PC-3 (cell line): ENCODE results near the gene CDC25B. TPM values are rescaled to one million over a fixed set of nuclear protein-coding genes. Genes with fewer than 3 reads are reported as not detected.

ENCODE experiments used
- ATAC-seq: fragments of 200-7000 bp; cut with Tn5 transposase; 2 replicates; pipeline ENCODE4 v1.9.1; 2020; ENCODE audit warnings: mild to moderate bottlenecking, moderate library complexity
- BruUV-seq: library from RNA; stranded (reverse); fragments of 400-500 nt; replicated peaks from 2 replicates; lab custom pipeline; 2021; lab: Mats Ljungman, UMichigan
- CTCF ChIA-PET: fragments of 300-600 bp; sonication (Branson Sonifier 250); formaldehyde crosslinking; loops from one replicate; lab custom pipeline; 2022; ENCODE audit warnings: antibody characterized with exemption; lab: Charles Lee
- POLR2A ChIA-PET: fragments of 300-600 bp; sonication (Branson Sonifier 250); formaldehyde crosslinking; loops from one replicate; lab custom pipeline; 2022; ENCODE audit warnings: antibody characterized with exemption; ENCODE audit not compliant: unreplicated experiment; lab: Charles Lee
- DNase-seq: peaks from one replicate; pipeline ENCODE4 v3.0.0-alpha.2; 2015
- H2AFZ ChIP-seq: fragments of 300-600 bp; sonication (generic); 2 replicates; pipeline ENCODE4 v1.6.0; 2016; ENCODE audit warnings: antibody characterized with exemption, low read length
- H3F3A ChIP-seq: fragments of 300-600 bp; sonication (generic); one replicate; pipeline ENCODE4 v1.6.0; 2017; ENCODE audit warnings: antibody characterized with exemption, low read length, control low read depth, mild to moderate bottlenecking; ENCODE audit not compliant: unreplicated experiment
- H3K27ac ChIP-seq: fragments of 300-600 bp; sonication (generic); 2 replicates; pipeline ENCODE4 v1.5.1; 2016; ENCODE audit warnings: mild to moderate bottlenecking, low read length
- H3K27me3 ChIP-seq: fragments of 300-600 bp; sonication (generic); 2 replicates; pipeline ENCODE4 v1.6.1; 2016; ENCODE audit warnings: low read length, mixed read lengths
- H3K36me3 ChIP-seq: fragments of 300-600 bp; sonication (generic); 2 replicates; pipeline ENCODE4 v1.6.1; 2016; ENCODE audit warnings: low read depth, mixed run types, low read length, mixed read lengths
- H3K4me1 ChIP-seq: fragments of 300-600 bp; sonication (generic); 2 replicates; pipeline ENCODE4 v1.5.1; 2016; ENCODE audit warnings: low read length; ENCODE audit not compliant: insufficient read depth
- H3K4me2 ChIP-seq: fragments of 300-600 bp; sonication (generic); 2 replicates; pipeline ENCODE4 v1.6.0; 2016; ENCODE audit warnings: low read length
- H3K4me3 ChIP-seq: fragments of 300-600 bp; sonication (generic); 2 replicates; pipeline ENCODE4 v1.5.1; 2016; ENCODE audit warnings: mild to moderate bottlenecking, low read length, mixed read lengths
- H3K79me2 ChIP-seq: fragments of 300-600 bp; sonication (generic); 2 replicates; pipeline ENCODE4 v1.6.1; 2017; ENCODE audit warnings: low read length, mixed read lengths
- H3K9ac ChIP-seq: fragments of 300-600 bp; sonication (generic); 2 replicates; pipeline ENCODE4 v1.6.0; 2016; ENCODE audit warnings: mild to moderate bottlenecking, low read length
- H3K9me2 ChIP-seq: fragments of 300-600 bp; sonication (generic); replicated peaks from 2 replicates; pipeline ENCODE4 v1.6.1; 2016; ENCODE audit warnings: mixed run types, low read length, mixed read lengths
- H3K9me3 ChIP-seq: fragments of 300-600 bp; sonication (generic); 2 replicates; pipeline ENCODE4 v1.6.1; 2016; ENCODE audit warnings: low read length, mixed read lengths
- H4K20me1 ChIP-seq: fragments of 300-600 bp; sonication (generic); 2 replicates; pipeline ENCODE4 v1.6.1; 2016; ENCODE audit warnings: low read length, mixed read lengths
- EZH2 ChIP-seq: fragments of 300-600 bp; sonication (generic); IDR thresholded peaks from one replicate; pipeline ENCODE4 v1.6.1; 2017; ENCODE audit warnings: antibody characterized with exemption, mild to moderate bottlenecking, low read length; ENCODE audit not compliant: unreplicated experiment
- EZH2phosphoT487 ChIP-seq: fragments of 300-600 bp; sonication (generic); IDR thresholded peaks from 2 replicates; pipeline ENCODE4 v1.6.1; 2018; ENCODE audit warnings: mild to moderate bottlenecking, antibody characterized with exemption, low read length, borderline replicate concordance
- intact Hi-C: fragments of 100-400 bp; cut with micrococcal nuclease; formaldehyde crosslinking; loops from 2 replicates; pipeline ENCODE4 v1.9.0; 2023
- total RNA-seq: library from RNA; depleted of rRNA; stranded (reverse); fragments of >200 nt; gene quantifications from 2 replicates; pipeline ENCODE4 v1.2.3, GENCODE V29; 2014
- TF ChIP-seq, protein P1 (sequence below): fragments of 300-600 bp; sonication (generic); conservative IDR thresholded peaks from 2 replicates; pipeline ENCODE4 v1.5.1; 2017; ENCODE audit warnings: antibody characterized with exemption, low read depth, mild to moderate bottlenecking, low read length

Gene CDC25B
- total RNA-seq, 1 experiment from 2014 or later: 89.7 TPM

DNA sequence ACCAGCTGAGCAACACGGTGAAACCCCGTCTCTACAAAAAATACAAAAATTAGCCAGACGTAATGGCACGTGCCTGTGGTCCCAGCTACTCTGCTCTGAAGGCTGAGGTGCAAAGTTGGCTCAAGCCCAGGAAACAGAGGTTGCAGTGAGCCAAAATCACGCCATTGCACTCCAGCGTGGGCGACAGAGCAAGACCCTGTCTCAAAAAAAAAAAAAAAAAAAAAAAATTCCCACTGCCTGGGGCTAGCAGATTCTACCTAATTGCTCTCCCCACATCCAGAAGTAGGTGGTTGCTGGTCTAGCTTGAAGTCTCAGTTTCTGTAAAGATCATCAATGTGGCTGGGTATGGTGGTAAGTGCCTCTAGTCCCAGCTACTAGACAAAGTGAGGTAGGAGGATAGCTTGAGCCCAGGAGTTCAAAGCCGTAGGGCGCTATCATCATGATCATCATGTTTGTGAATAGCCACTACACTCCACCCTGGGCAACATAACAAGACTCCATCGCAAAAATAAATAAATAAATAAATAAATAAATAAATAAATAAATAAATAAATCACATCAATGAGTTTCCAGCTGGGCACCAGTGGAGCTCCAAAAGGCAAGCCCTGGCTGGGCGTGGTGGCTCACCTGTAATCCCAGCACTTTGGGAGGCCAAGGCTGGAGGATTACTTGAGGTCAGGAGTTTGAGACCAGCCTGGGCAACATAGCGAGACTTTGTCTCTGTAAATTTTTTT lies 17.9 kb downstream of the CDC25B start:
- Histone ChIP-seq H3K4me3 (no peak overlapping the region), H3K9me3 (no peaks in the 10 kb centered on the region), H2AFZ (no peak overlapping the region), H4K20me1 (no peaks in the 10 kb centered on the region), H3K27me3 (no peaks in the 10 kb centered on the region), H3K9ac (no peak overlapping the region), H3K4me2 (no peak overlapping the region), H3K27ac (0 out of 2 replicates have a peak overlapping the region, but pooled peaks have one; percentile 87), H3K79me2 (peaks cover 18% of the 10 kb centered on the region), H3K4me1 (peaks cover 45% of the 10 kb centered on the region), H3K9me2 (no peaks in the 10 kb centered on the region), H3K36me3 (no peaks in the 10 kb centered on the region), H3F3A (peaks cover 4% of the 10 kb centered on the region)
- intact Hi-C loops: no loop called here
- ATAC-seq: no peak
- no TSS peak for BruUV-seq
- ChIA-PET POLR2A (interaction anchor here (0.7 kb wide), 1 partner anchor 85 kb away, joined by 3 read pairs; no protein-coding TSS in a partner anchor), CTCF (no interaction called here)
- TF ChIP-seq EZH2phosphoT487 (no peak), EZH2 (no peak)
- TF ChIP-seq, protein P1, sequence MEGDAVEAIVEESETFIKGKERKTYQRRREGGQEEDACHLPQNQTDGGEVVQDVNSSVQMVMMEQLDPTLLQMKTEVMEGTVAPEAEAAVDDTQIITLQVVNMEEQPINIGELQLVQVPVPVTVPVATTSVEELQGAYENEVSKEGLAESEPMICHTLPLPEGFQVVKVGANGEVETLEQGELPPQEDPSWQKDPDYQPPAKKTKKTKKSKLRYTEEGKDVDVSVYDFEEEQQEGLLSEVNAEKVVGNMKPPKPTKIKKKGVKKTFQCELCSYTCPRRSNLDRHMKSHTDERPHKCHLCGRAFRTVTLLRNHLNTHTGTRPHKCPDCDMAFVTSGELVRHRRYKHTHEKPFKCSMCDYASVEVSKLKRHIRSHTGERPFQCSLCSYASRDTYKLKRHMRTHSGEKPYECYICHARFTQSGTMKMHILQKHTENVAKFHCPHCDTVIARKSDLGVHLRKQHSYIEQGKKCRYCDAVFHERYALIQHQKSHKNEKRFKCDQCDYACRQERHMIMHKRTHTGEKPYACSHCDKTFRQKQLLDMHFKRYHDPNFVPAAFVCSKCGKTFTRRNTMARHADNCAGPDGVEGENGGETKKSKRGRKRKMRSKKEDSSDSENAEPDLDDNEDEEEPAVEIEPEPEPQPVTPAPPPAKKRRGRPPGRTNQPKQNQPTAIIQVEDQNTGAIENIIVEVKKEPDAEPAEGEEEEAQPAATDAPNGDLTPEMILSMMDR: no peak
- DNase-seq: no peak

DNA sequence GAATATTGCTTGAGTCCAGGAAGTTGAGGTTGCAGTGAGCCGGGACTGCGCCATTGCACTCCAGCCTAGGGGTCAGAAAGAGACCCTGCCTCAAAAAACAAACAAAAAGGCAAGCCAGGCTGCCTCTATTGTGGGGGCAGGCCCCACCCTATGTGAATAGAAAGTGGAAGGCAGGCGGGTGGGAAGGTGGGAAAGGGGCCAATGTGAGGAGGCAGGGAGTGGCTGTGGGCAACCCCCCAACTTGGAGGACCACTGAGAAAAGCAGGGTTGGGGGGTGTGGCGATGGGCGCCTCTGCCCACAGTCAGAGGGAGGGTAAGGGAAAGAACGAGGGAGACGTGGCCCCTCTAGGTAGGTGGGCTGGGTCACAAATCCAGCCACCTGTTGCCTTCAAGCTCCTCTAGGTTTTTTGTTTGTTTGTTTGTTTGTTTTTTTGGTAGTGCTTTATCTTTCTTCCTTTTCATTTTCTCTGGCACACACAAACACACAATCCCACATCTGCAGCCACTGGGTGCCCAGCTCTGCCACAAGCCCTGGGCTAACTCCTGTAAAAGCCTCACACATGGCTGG lies 18.9 kb downstream of the CDC25B start:
- TF ChIP-seq EZH2phosphoT487: no peak
- TF ChIP-seq EZH2: no peak
- TF ChIP-seq, protein P1: no peak
- POLR2A ChIA-PET: no interaction called here
- H3K36me3 ChIP-seq: no peaks in the 10 kb centered on the region
- H4K20me1 ChIP-seq: no peaks in the 10 kb centered on the region
- no peak overlapping the region for H3K4me2 ChIP-seq
- no peak overlapping the region for H2AFZ ChIP-seq
- intact Hi-C loops: no loop called here
- CTCF ChIA-PET: no interaction called here
- H3K9me2 ChIP-seq: no peaks in the 10 kb centered on the region
- DNase-seq: no peak
- no TSS peak for BruUV-seq
- no peaks in the 10 kb centered on the region for H3K9me3 ChIP-seq
- no peak overlapping the region for H3K9ac ChIP-seq
- H3K4me3 ChIP-seq: no peak overlapping the region
- peaks cover 49% of the 10 kb centered on the region for H3K4me1 ChIP-seq
- H3K27me3 ChIP-seq: no peaks in the 10 kb centered on the region
- no peak overlapping the region for H3K27ac ChIP-seq
- ATAC-seq: no peak
- H3K79me2 ChIP-seq: peaks cover 13% of the 10 kb centered on the region
- peaks cover 4% of the 10 kb centered on the region for H3F3A ChIP-seq
